Measurements from ENCODE around the gene FZD7. TPM values are rescaled to one million over a fixed set of nuclear protein-coding genes. Genes with fewer than 3 reads are reported as not detected.

Gene FZD7
- total and polyA plus RNA-seq, 2 of the 8 experiments (the other 6 are each of a cell fraction or from before 2014, with no cell fraction given), result 176 to 246 TPM

GRCh38 chr2:202022755-202023154 is 10.9 kb upstream of the FZD7 start (continued):
- TF ChIP-seq CHD7 (IDR thresholded peaks at IDR 0.05; ENCODE audit: insufficient replicate concordance, low read length) (no peak), SIX5 (IDR thresholded peaks at IDR 0.05; ENCODE audit: low read depth, low read length) (no peak), SUZ12 (IDR thresholded peaks at IDR 0.05; ENCODE audit: low read length) (no peak)

Data from H1 (cell line).